ENCODE data around the gene NAA25. TPM values are rescaled to one million over a fixed set of nuclear protein-coding genes. Genes with fewer than 3 reads are reported as not detected.
"Not testable (repeated sequence)": the region's sequence is repeated elsewhere in the genome, so short reads cannot be mapped to it uniquely, and the experiment has no call there.

The NAA25 gene
- total RNA-seq, 1 donor from 2014 or later, result 32.8 TPM

DNA sequence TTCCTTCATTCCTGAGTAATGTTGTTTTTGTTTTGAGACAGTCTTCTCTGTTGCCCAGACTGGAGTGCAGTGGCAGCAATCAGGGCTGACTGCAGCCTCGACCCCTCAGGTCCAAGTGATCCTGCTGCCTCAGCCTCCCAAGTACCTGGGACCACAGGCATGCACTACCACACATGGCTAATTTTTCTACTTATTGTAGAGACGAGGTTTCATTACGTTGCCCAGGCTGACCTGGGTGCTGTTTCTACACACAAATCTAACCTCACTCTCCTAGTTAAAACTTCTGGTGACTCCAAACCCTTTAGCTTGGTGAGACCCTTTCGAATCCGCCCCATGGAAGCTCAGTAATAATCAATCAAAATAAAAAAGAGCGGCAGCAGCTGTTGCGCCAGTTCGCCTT lies 96.9 kb downstream of the NAA25 start:
- H2AFZ ChIP-seq (ENCODE audit: low read depth, low read length), result no peak overlapping the region
- Mint-ChIP-seq H3K27me3 (ENCODE audit: low read depth, unreplicated experiment) (no peaks in the 10 kb centered on the region), H3K36me3 (ENCODE audit: low read depth, unreplicated experiment) (peaks cover 11% of the 10 kb centered on the region), H3K4me1 (ENCODE audit: low read depth, unreplicated experiment) (peaks cover 16% of the 10 kb centered on the region), H3K9me3 (ENCODE audit: unreplicated experiment) (peaks cover 5% of the 10 kb centered on the region), H3K4me3 (ENCODE audit: unreplicated experiment) (peak overlapping the region; percentile 94), H3K27ac (ENCODE audit: unreplicated experiment) (peak overlapping the region; percentile 88)
- H3K4me2 ChIP-seq (ENCODE audit: low read length), result peak overlapping the region; percentile 99
- H3K27ac ChIP-seq (ENCODE audit: low read depth, low read length), result no peak overlapping the region
- peaks cover 12% of the 10 kb centered on the region for H4K20me1 ChIP-seq (ENCODE audit: insufficient read depth, low read length)
- DNase-seq (ENCODE audit: low read depth) (no peak), FAIRE-seq (no peak)
- TF ChIP-seq, protein P1, sequence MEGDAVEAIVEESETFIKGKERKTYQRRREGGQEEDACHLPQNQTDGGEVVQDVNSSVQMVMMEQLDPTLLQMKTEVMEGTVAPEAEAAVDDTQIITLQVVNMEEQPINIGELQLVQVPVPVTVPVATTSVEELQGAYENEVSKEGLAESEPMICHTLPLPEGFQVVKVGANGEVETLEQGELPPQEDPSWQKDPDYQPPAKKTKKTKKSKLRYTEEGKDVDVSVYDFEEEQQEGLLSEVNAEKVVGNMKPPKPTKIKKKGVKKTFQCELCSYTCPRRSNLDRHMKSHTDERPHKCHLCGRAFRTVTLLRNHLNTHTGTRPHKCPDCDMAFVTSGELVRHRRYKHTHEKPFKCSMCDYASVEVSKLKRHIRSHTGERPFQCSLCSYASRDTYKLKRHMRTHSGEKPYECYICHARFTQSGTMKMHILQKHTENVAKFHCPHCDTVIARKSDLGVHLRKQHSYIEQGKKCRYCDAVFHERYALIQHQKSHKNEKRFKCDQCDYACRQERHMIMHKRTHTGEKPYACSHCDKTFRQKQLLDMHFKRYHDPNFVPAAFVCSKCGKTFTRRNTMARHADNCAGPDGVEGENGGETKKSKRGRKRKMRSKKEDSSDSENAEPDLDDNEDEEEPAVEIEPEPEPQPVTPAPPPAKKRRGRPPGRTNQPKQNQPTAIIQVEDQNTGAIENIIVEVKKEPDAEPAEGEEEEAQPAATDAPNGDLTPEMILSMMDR (IDR thresholded peaks at IDR 0.05; ENCODE audit: insufficient read depth, low read depth, low read length), result no peak
- TF ChIP-seq EZH2 (IDR thresholded peaks at IDR 0.05; ENCODE audit: insufficient read depth, low read length), result no peak
- H3K4me3 ChIP-seq (ENCODE audit: insufficient read depth, low read depth, low read length), result peak overlapping the region; percentile 85
- H3K4me1 ChIP-seq (ENCODE audit: insufficient read depth, low read length), result peaks cover 6% of the 10 kb centered on the region
- no peaks in the 10 kb centered on the region for H3K9me3 ChIP-seq (ENCODE audit: insufficient read depth, low read depth, low read length)
- no peaks in the 10 kb centered on the region for H3K36me3 ChIP-seq (ENCODE audit: insufficient read depth, low read length)
- no peaks in the 10 kb centered on the region for H3K27me3 ChIP-seq (ENCODE audit: insufficient read depth, low read length)
- no peak overlapping the region for H3K9ac ChIP-seq (ENCODE audit: low read length)
- peaks cover 37% of the 10 kb centered on the region for H3K79me2 ChIP-seq (ENCODE audit: insufficient read depth, low read length)

DNA sequence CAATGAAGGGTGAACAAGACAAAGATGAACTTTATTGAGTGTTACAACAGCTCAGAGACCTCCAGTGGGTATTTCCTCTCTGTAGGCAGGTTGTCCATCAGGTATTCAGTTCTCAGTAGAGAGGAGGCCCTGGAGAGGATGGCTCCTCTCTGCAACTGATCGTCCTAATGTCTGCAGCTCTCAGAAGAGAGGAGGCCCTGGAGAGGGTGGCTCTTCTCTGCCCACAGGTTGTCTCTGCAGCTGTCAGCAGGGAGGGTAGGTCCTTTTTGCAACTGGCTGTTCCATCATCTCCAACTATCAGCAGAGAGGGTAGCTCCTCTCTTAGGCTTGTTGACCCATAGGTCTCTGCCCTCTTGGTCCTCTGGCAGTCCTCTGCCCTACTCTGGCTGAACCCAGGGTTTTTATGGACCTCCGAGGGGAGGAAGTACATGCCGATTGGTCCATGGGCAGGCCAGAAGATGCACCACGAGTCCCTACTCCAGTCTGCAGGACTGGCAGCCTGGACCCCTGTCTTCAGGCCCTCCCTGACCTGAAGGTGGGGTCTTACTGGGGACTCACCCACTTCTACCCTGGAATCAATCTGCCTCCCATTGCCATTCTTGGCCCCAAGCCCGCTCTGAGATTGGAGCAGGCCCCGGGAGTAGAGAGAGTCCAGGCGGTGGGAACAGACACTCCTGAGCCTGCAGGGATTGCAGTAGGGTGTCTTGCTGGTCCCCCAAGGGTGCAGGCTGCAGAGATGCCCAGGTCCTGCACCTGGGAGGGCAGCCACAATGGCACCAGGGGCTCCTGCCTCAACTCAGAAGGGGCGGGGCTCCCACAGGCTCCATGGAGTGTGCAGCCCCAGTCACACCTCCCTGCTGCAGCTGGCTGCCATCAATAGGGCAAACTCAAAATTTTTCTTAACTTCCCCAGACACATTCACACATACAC lies 97.9 kb downstream of the NAA25 start:
- no peak for FAIRE-seq

DNA sequence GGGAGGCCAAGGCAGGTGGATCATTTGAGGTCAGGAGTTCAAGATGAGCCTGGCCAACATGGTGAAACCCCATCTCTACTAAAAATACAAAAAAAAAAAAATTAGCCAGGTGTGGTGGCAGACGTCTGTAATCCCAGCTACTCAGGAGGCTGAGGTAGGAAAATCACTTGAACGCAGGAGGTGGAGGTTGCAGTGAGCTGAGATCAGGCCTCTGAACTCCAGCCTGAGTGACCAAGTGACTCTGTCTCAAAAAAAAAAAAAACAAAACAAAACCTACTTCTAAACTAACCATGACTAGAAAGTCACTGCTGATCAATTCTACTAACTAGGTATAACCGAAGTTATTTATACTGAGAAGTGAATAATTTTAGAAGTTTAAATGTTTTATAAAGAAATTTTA lies 99.0 kb downstream of the NAA25 start:
- H3K4me1 ChIP-seq (ENCODE audit: insufficient read depth, low read length), result not testable (repeated sequence)

More for the DNA sequence above, 97.9 kb downstream of the NAA25 start:
- TF ChIP-seq, protein P1 (IDR thresholded peaks at IDR 0.05; ENCODE audit: insufficient read depth, low read depth, low read length), result no peak
- no peak for TF ChIP-seq EZH2 (IDR thresholded peaks at IDR 0.05; ENCODE audit: insufficient read depth, low read length)
- Histone ChIP-seq H2AFZ (ENCODE audit: low read depth, low read length) (no peak overlapping the region), H3K36me3 (ENCODE audit: insufficient read depth, low read length) (no peaks in the 10 kb centered on the region), H4K20me1 (ENCODE audit: insufficient read depth, low read length) (peaks cover 4% of the 10 kb centered on the region), H3K79me2 (ENCODE audit: insufficient read depth, low read length) (peaks cover 27% of the 10 kb centered on the region), H3K27me3 (ENCODE audit: insufficient read depth, low read length) (no peaks in the 10 kb centered on the region), H3K9ac (ENCODE audit: low read length) (no peak overlapping the region), H3K4me2 (ENCODE audit: low read length) (no peak overlapping the region), H3K4me3 (ENCODE audit: insufficient read depth, low read depth, low read length) (no peak overlapping the region), H3K4me1 (ENCODE audit: insufficient read depth, low read length) (peaks cover 6% of the 10 kb centered on the region), H3K27ac (ENCODE audit: low read depth, low read length) (no peak overlapping the region), H3K9me3 (ENCODE audit: insufficient read depth, low read depth, low read length) (no peaks in the 10 kb centered on the region)
- Mint-ChIP-seq H3K27ac (ENCODE audit: unreplicated experiment) (no peak overlapping the region), H3K9me3 (ENCODE audit: unreplicated experiment) (peaks cover 4% of the 10 kb centered on the region), H3K27me3 (ENCODE audit: low read depth, unreplicated experiment) (no peaks in the 10 kb centered on the region), H3K36me3 (ENCODE audit: low read depth, unreplicated experiment) (peaks cover 2% of the 10 kb centered on the region), H3K4me1 (ENCODE audit: low read depth, unreplicated experiment) (peaks cover 18% of the 10 kb centered on the region), H3K4me3 (ENCODE audit: unreplicated experiment) (no peak overlapping the region)
- DNase-seq (ENCODE audit: low read depth), result no peak

More for the DNA sequence above, 99.0 kb downstream of the NAA25 start:
- not testable (repeated sequence) for FAIRE-seq; H3K9ac ChIP-seq (ENCODE audit: low read length); DNase-seq (ENCODE audit: low read depth); H4K20me1 ChIP-seq (ENCODE audit: insufficient read depth, low read length); H3K4me3 Mint-ChIP-seq (ENCODE audit: unreplicated experiment); H2AFZ ChIP-seq (ENCODE audit: low read depth, low read length); H3K36me3 Mint-ChIP-seq (ENCODE audit: low read depth, unreplicated experiment); H3K9me3 Mint-ChIP-seq (ENCODE audit: unreplicated experiment); H3K27ac ChIP-seq (ENCODE audit: low read depth, low read length); H3K27me3 ChIP-seq (ENCODE audit: insufficient read depth, low read length); H3K27ac Mint-ChIP-seq (ENCODE audit: unreplicated experiment); H3K9me3 ChIP-seq (ENCODE audit: insufficient read depth, low read depth, low read length); H3K4me2 ChIP-seq (ENCODE audit: low read length); H3K4me3 ChIP-seq (ENCODE audit: insufficient read depth, low read depth, low read length); H3K36me3 ChIP-seq (ENCODE audit: insufficient read depth, low read length); H3K27me3 Mint-ChIP-seq (ENCODE audit: low read depth, unreplicated experiment)
- peaks cover 16% of the 10 kb centered on the region for H3K4me1 Mint-ChIP-seq (ENCODE audit: low read depth, unreplicated experiment)
- H3K79me2 ChIP-seq (ENCODE audit: insufficient read depth, low read length), result peaks cover 18% of the 10 kb centered on the region
